DOHH2 (cell line): Measurements from ENCODE around the gene TPRG1L.

Experiments
- EZH2phosphoT487 ChIP-seq: fragments of 200-600 bp; sonication (generic); IDR thresholded peaks from 2 replicates; pipeline ENCODE4 v1.6.1; 2017; ENCODE audit warnings: borderline replicate concordance, mild to moderate bottlenecking, antibody characterized with exemption, low read length, moderate library complexity, mixed read lengths
- TF ChIP-seq, protein P1 (sequence below): fragments of 200-600 bp; sonication (generic); IDR thresholded peaks from one replicate; pipeline ENCODE4 v1.5.1; 2014; ENCODE audit warnings: antibody characterized with exemption, mild to moderate bottlenecking, low read depth, low read length; ENCODE audit not compliant: poor library complexity, severe bottlenecking

DNA sequence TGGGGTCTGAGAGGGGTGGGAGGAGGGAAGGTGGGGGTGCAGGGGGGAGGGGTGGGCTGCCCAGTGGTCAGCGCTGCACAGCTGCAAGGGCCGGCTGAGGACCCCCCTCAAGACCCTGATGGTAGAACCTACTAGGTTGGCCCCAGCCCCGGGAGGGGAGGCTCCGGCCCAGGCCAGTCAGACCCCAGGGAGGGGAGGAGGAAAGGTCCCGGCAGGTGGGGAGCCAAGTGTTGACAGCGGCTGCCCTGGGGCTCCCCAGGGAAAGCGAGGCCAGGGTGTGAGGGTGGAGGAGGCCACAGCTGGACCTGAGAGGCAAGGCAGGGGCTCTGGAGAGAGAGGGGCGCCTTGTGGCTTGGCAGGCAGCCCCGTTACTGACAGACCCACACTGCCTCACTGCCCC lies 44.6 kb upstream of the TPRG1L start:
- TF ChIP-seq, protein P1, sequence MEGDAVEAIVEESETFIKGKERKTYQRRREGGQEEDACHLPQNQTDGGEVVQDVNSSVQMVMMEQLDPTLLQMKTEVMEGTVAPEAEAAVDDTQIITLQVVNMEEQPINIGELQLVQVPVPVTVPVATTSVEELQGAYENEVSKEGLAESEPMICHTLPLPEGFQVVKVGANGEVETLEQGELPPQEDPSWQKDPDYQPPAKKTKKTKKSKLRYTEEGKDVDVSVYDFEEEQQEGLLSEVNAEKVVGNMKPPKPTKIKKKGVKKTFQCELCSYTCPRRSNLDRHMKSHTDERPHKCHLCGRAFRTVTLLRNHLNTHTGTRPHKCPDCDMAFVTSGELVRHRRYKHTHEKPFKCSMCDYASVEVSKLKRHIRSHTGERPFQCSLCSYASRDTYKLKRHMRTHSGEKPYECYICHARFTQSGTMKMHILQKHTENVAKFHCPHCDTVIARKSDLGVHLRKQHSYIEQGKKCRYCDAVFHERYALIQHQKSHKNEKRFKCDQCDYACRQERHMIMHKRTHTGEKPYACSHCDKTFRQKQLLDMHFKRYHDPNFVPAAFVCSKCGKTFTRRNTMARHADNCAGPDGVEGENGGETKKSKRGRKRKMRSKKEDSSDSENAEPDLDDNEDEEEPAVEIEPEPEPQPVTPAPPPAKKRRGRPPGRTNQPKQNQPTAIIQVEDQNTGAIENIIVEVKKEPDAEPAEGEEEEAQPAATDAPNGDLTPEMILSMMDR = no peak
- no peak for TF ChIP-seq EZH2phosphoT487
